LoVo (cell line): ENCODE measurements around the gene TBXA2R.
"Not testable (repeated sequence)": the region's sequence is repeated elsewhere in the genome, so short reads cannot be mapped to it uniquely, and the experiment has no call there.

Source experiments
- DNase-seq: peaks from one replicate; pipeline ENCODE4 v3.0.0-alpha.2; 2016; ENCODE audit warnings: low spot score

Gene TBXA2R

DNA sequence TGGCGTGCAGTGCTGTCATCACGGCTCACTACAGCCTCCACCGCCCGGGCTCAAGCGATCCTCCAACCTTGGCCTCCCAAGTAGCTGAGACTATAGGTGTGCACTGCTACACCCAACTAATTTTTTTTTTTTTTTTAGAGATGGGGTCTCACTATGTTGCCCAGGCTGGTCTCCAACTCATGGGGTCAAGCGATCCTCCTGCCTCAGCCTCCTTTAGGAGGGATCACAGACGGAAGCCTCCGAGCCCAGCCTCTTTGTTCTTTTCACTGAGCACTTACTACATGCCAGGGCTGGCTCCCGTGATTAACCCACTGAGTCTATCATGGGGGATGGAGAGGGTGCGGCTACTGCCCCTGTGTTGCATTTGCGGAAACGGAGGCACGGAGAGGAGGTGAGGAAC lies 32.8 kb upstream of the TBXA2R start:
- no peak for DNase-seq

DNA sequence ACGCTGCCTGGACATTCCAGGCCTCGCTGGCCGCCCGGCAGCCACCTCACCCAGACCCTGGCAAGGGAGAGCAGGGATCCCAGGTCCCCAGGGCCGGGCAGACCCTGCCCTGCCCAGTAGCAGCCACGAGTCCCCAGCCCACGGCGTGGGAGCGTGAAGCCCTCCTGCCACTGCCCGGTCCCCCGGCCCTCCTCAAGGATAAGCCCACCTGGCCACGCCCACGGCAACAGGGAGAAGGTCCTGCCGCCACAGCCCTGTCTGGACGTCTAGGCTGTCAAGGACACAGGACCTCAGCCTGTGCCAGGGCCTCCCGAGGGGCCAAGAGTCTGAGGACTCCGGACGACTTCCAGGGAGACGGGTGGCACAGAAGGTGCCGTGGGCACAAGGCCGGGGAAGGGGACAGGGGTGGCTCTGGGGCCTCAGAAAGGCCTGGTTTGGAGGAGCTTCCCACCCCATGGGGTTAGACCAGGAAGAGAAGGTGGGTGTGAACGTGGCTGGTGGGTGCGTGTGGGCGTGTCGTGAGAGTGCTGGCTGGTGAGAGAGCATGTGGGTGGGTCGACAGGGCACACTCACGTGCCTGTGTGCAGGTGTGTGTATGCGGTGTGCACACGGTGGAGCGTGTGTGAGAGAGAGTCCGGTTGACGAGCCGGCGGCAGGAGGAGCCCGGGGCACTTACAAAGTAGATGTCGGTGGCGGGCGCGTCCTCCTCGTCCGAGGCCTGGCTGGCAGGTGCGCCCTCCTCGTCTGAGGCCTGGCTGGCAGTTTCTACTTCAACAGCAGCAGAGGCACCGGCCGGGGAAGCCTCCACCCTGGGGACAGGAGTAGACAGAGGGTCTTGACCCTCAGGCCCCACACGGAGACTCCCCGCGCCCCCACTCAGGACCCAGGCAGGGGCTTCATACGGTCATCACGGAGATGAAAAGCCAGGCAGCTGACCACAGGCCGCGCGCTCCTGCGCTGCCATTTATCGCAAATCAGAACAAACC lies 31.8 kb upstream of the TBXA2R start:
- DNase-seq: no peak

DNA sequence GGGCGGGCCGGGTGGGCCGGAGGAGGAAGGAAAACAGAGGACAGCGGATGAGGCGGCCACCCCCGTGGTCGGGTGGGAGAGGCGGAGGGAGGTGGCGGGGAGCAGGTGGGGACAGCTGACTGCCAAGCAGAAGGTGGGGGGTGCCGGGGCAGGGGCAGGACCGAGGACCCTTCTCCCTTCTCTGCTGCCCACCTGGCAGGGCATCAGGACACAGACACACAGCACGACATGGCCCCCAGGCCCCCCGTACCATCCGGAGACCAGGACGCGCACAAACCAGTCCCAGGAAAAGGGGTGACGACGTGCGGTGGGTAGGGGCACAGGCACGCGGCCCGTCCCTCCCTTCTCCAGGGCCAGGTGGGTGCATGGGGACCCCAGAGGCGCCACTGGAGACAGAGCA lies 30.9 kb upstream of the TBXA2R start:
- DNase-seq: no peak

DNA sequence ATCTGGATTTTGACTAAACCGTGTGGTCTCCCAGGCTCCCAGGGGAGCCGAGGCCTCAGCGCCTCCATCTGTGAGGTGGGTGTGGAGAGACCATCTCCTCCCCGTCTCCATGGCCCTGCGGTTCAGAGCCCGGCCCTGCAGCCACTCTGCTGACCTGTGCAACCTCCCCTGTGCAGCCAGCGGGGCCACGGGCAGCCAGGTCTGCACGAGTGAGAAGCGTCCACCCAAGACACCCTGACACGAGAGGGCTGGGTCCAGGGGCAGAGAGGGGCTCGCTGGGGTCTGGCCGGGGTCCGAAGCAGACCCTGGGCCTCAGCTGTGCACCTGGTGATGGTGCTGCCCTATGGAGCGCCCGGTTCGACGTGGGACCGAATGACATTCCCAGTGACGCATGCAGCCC lies 30.3 kb upstream of the TBXA2R start:
- DNase-seq: no peak

DNA sequence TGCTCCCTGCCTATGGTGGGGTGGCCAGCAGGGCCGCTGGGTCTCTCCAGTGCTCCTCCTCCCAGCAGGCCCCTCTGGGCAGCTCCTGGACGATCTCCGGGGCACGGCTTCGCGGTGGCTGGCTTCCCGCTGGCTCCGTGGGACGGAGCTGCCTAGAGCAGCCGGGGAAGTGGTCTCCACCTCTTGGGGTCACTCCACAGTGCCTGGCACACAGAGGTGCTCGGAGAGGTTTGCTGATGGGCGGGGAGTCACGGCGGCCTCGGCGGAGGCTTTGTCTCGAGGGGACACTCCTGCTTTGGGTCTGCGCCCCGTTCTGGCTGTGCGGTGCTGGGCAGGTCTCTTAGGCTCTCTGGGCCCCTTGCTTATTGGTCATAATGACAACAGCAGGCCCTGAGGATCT lies 29.8 kb upstream of the TBXA2R start:
- DNase-seq: no peak

DNA sequence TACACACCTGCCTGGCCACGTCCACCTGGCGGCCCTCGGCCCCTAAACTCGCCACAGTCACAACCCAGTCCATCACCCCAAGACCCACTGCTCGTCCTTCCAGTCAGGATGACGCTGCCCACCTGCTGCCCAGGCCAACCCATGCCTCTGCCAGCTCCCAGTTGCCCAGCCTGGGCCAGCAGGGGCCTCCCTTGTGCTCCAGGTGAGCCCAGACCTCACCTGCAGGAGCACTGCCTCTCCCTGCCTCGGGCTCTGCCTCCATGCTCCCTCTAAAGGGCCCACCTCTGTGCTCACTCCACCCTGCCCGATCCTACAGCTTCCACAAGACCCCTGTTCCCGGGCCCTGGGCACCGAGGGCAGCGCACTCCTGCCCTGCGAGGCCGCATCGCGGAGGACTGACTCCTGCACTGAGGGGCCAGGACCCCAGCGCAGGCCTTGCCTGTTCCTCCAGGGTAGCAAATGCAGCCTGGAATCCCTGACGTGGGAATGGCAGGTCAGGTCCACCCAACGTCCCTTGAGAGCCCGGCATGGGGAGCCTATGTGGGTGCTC lies 27.9 kb upstream of the TBXA2R start:
- DNase-seq: no peak

DNA sequence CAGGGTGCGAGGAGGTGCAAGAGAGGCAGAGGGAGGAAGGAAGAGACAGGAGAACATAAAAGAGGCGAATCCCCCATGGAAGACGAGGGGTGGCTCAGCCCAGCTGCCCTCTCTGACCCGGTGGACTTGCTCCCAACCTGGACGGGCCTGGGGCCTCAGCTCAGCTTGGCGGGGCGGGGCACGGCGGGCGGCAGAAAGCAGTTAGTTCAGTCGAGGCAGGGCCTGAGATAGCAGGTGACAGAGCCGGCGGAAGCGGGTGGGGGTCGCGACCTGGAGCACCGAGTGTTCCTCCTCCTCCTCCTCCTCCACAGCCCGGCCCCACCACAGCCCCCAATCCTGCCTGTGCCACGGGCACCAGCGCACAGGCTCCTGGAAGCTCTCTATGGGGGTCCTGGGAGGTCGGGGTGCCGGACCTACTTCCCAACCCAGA lies 26.9 kb upstream of the TBXA2R start:
- no peak for DNase-seq

DNA sequence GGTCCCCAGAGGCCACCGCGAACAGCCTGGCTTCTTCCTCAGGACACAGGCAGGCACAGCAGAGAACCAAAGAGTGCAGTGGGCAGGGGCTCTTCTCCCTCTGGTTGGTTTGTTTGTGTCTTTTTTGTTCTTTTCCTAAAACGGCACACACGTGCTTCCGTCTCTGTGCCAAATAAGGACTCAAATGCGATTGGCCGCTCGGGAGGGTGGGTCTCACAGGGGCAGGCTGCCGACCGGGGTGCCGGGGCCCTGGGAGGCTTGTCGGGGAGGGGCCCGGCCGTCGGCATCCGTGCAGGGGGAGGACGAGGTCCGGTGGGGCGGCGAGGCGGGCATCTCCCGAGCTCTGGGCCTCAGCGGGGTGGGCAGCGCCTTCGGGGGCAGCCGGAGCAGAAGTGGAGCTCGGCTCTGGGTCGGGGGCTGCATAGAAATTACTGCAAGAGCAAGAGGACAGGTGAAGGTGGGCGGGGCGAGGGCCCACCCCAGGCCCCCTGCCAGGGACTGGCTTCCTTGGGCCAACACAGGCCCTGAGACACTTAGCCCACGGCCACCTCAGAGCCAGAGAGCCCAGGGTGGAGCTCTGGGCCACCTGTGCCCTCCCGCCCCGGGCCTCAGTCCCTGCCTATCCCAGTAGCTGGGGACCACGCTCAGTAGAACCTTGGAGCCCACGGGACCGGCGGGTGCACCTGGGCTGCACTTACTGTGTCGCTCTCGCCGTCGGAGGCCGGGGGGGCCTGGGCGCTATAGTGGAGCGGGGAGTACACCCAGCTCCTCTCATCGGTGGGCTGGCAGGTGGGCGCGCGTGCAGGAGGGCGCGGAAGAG lies 26.3 kb upstream of the TBXA2R start:
- DNase-seq: no peak

DNA sequence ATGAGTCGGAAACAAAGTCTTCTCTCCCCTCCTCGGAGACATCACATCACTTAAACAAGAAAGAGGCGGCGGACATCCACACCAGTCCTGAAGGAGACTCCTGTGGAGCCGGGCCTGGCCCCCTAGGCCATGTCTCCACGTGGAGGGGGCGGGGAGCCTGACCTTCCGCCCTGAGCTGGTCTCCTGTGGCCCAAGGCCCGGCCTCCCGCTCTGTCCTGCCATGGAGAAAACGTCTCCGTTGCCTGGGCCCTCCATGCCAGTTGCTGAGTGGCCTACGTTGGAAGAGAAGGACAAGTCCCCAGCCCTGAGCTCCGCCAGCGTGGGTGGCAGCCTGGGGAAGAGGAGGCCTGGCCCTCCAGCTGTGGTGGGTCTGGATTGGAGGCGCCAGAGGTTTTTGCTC lies 25.4 kb upstream of the TBXA2R start:
- no peak for DNase-seq

DNA sequence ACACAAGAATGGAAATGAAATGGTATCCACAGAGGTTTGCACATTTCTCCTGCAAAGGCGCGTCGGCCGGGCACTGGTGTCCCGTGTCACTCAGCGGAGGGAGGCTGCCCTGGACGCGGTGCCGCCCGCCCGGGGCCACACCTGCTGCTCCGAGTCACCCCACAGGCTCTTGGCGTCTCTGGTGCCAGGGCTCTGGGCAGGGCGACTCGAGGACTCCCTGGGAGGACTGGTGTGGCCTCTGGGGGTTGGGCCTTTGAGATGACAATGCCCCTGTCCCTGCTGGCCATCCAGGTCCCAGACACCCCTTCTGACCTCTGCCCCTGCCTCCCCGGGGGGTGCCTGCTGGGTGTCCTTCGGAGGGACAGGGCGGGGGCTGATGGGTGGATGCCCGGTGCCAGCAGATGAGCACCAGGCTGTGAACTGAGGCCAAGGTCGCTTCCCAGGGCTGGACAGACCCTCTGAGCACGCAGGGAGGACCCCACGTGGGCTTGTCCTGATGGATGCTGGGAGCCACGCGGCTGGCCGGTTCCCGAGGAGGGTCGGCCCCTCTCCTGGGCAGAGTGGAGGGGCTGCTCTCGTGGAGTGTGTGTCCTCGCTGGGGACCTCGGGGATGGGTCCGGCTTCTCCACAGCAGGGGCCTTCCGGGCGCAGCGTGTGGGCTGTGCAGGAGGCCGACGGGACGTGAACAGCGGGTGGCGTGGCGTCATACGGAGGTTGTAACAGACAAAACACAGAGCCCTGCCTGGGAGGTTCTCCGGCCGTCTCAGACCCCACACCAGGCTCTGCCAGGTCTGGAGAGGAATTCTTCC lies 24.6 kb upstream of the TBXA2R start:
- no peak for DNase-seq

DNA sequence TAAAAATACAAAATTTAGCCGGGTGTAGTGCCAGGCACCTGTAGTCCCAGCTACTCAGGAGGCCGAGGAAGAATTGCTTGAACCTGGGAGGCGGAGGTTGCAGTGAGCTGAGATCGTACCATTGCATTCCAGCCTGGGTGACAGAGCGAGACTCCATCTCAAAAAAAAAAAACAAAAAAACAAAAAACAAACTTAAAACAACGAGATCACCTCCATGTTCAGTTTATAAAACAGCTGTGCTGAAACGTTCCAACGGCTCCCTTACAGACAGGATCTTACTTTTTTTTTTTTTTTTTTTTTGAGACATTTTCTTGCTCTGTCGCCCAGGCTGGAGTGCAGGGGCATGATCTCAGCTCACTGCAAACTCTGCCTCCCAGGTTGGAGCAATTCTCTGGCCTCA lies 22.1 kb upstream of the TBXA2R start:
- DNase-seq: not testable (repeated sequence)

DNA sequence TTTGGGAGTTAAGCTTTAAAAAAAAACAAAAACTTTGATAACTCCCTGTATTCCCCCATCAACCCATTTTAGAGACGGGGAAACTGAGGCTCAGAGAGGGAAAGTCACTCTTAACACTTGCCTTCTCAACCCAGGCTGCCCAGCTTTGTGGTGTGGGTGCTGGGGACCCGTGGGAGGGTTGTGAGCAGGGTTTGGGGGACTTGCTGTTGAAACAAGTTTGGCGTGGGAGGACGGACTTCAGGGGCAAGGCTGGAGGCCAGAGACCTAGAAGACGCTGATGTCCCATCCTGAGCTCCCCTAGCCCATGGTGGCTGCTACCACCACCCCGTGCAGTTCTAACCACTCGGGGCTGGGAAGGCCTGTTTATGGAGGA lies 20.7 kb upstream of the TBXA2R start:
- no peak for DNase-seq

DNA sequence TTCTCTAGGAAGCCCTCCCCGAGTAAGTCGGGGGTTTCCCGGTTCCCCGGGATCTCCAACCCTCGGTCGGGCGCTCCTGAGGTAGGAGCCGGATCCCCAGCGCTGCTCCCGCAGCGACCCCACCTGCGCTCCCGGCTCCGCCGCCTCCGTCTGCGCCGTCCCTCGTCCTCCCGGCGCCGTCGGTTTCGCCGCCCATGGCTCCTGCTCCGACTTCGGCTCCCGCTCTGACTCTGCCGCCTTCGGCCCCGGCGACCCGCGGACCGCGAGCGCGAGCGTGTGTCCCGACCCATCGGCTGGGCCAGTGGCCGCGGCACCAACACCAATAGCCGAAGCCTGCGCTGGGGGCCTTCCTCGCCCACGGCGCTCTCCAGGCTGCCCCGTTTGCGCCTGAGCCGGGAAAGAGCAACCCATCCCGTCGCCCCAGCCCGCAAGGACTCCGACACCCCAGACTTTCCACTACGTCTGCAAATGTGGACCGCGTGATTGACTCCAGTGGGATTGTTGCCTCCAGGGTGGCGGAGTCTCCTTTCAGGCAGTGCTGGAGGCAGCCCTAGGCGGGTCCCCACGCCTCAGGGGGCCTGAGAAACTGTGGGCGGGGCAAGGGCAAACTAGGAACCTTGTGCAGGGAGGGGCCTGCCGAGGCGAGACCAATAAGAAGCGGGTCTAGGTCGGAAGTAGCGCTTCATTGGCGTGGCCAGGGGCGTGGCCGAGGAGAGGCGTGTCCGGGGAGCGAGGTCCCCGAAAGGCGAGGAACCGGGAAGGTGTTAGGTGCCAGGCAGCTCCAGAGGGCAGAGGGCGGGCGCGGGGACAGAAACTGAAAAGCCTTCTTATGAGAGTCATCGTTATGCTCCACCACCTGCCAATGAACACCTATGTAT lies 20.0 kb upstream of the TBXA2R start, which contains the start of gene CACTIN:
Gene CACTIN, minus strand, starts transcription at position 318 of the 878 bp plus-strand sequence. Its CDS starts 28 bp downstream, at position 290.
- DNase-seq: peak; percentile 99

DNA sequence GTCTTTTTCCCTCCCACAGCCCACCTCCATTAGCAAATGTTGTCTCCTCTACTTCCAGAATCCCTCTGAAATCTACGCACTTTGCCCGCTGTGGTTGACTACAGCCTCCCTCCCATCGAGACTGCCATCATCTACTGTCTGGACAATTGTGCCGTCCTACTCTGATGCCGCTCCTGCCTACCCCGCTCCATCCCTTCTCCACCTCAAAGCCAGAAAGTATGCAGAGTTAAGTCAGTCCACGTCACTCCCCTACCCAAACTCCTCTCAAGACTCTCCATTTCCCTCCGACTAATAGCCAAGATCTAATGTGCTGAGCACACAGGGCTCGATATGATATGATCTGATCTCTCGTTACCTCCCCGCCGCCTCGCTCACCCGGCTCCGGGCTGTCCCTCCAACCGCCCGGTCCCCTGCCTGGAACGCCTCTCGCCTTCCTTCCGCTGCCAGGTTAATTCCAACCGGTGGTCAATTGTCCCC lies 19.4 kb upstream of the TBXA2R start:
- DNase-seq: no peak

DNA sequence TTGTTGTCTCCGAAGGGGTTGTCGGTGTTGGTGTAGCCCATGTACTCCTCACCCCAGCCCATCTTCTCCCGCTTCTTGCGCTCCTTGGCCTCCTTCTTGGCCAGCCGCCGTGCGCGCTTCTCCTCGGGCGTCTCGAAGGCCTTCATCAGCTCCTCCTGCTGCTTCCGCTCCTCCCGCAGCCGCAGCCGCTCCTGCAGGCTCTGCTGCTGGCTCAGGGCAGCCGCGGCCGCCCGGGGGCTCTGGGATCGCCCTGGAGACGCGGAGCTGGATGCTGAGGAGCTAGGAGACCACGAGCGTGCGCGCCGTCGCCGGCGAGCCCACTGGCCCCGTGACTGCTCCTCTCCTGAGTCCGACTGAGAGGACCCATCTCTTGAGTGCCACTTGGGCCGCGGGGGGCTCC lies 17.0 kb upstream of the TBXA2R start:
- no peak for DNase-seq

DNA sequence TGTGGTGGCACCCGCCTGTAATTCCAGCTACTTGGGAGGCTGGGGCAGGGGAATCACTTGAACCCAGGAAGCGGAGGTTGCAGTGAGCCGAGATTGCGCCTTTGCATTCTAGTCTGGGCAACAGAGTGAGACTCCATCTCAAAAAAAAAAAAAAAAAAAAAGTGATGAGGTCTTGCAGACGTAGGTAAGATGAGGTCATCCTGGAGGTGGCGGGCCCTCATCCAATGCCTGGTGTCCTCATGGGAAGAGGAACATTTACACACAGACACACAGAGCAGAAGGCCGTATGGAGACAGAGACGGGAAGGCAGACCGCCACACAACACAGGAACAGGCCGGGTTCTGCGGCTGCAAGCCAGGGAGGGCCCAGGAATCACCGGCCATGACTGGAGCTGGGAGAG lies 15.5 kb upstream of the TBXA2R start:
- no peak for DNase-seq

DNA sequence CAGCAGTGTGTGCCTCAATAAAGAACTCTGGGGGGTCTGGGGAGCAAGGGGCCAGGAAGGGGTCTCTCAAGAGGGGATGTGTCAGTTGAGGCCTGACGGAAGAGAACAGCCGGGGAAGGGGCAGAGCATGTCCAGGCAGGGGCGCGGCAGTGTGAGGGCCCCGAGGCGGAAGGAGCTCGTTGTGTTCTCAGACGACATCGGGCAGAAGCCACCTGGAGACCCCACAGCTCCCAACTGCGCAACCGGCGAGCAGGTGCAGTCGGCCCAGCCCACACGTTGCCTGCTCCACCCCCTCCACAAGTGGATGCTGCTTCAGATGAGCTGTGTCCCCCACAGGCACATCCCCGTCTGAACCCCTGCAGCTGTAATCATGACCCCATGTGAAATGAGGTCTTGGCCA lies 15.0 kb upstream of the TBXA2R start:
- DNase-seq: no peak

DNA sequence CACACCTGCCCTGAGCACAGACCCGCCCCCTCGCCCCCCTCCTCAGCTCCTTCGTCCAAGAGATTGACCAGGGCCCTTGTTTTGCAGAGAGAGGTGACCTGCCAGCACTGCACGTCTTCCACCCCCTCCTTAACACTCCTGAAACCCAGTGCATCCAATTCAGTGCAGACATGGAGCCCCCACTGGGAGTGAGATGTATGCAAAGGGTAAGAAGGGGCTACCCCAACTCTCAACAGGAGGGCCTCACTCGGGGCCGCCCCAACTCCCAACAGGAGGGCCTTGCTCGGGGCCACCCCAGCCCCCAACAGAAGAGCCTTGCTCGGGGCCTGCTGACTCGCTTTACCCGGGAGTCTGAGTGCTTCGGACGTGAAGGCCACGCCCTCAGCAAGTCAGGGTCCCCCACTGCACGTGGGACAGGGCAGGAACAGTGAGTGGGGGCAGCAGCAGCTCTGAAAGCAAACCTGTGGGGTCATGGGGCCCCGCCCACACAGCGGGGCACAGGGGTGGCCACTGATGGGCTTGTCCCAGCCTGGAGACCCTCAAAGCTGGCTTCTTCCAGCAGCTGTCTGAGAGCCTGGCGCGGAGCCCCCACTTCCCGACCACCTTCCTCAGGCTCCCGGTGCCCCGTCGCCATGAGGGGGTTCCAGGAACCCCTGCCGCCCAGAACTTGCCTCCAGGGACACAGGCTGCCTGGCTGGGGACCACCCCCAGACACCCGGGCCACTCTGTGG lies 14.3 kb upstream of the TBXA2R start:
- DNase-seq: no peak

DNA sequence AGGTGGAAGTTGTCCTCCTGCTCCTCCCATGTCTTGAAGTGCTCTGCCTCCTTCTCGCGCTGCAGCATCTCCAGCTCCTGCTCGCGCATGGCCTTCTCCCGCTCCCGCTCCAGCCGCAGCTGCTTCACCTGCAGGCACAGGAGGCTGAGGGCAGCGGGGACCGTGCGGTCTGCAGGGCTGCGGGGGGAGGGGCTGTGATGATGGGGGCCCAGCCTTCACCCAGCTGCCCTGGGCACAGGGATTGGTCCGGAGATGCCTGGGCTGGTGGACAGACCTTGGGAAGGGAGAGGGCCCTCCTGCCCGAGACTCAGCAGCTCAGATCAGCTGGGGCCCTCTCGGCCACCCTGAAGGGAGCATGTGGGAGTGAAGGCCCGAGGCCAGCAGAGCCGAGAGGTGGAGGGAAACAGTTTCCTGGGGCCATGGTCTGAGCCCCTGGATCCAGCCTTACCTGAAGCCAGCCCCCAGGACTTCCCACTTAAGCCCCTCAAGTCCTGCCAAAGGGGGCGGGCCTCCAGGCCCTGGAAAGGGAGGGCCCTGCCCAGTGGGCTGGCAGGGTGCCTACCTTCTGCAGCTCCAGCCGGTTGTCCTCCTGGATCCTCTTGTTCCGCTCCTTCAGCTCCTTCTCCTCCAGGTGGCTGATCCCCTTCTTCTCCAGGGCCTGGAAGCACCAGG lies 13.6 kb upstream of the TBXA2R start:
- DNase-seq: no peak
